H1 (cell line): ENCODE results near the gene SNAPC3. TPM values are rescaled to one million over a fixed set of nuclear protein-coding genes. Genes with fewer than 3 reads are reported as not detected.

Experiments
- CTCF ChIA-PET: fragments of 300-600 bp; sonication (Branson Sonifier 250); formaldehyde crosslinking; loops from one replicate; lab custom pipeline; 2021; ENCODE audit not compliant: partially characterized antibody; lab: Charles Lee
- POLR2A ChIA-PET: fragments of 300-600 bp; sonication (Branson Sonifier 250); formaldehyde crosslinking; loops from one replicate; lab custom pipeline; 2021; ENCODE audit warnings: inconsistent platforms; ENCODE audit not compliant: partially characterized antibody; lab: Charles Lee
- DNase-seq, 2 experiments: peaks; one replicate each; pipeline versions ENCODE4 v3.0.0 to v3.0.0-alpha.2; 2010 to 2022; ENCODE audit warnings: low spot score in 2 of 2, low read depth in 1 of 2, mixed read lengths in 1 of 2
- FAIRE-seq: peaks from 2 replicates; lab custom pipeline; 2011; peaks lifted over from hg19 to GRCh38; lab: Jason Lieb, UNC
- H2AFZ ChIP-seq: 2 replicates; pipeline ENCODE4 v1.8.1; 2012; ENCODE audit warnings: low read length, inconsistent platforms
- H2AK5ac ChIP-seq: 2 replicates; pipeline ENCODE4 v1.6.1; 2013; ENCODE audit warnings: low read depth, low read length
- H2BK120ac ChIP-seq: replicated peaks from 2 replicates; pipeline ENCODE3; 2013; ENCODE audit warnings: low read depth, low read length, inconsistent platforms
- H2BK12ac ChIP-seq: 2 replicates; pipeline ENCODE4 v1.6.1; 2013; ENCODE audit warnings: low read depth, low read length
- H2BK15ac ChIP-seq: 2 replicates; pipeline ENCODE4 v1.6.1; 2013; ENCODE audit warnings: low read length
- H2BK20ac ChIP-seq: 2 replicates; pipeline ENCODE4 v1.6.1; 2013; ENCODE audit warnings: low read length
- H2BK5ac ChIP-seq: 2 replicates; pipeline ENCODE4 v1.6.1; 2013; ENCODE audit warnings: low read depth, low read length
- H3K14ac ChIP-seq: 2 replicates; pipeline ENCODE4 v1.6.1; 2013; ENCODE audit warnings: inconsistent platforms; ENCODE audit not compliant: insufficient read length
- H3K18ac ChIP-seq: 2 replicates; pipeline ENCODE4 v1.6.1; 2013; ENCODE audit warnings: low read length; ENCODE audit errors: extremely low read depth
- H3K23ac ChIP-seq: 2 replicates; pipeline ENCODE4 v1.6.1; 2013; ENCODE audit warnings: inconsistent platforms; ENCODE audit not compliant: insufficient read length
- H3K23me2 ChIP-seq: 2 replicates; pipeline ENCODE4 v1.6.1; 2013; ENCODE audit warnings: low read depth, low read length
- H3K27ac ChIP-seq: 2 replicates; pipeline ENCODE4 v1.6.1; 2011; ENCODE audit warnings: low read depth, low read length, inconsistent platforms
- H3K27me3 ChIP-seq, 4 experiments: replicated peaks in 1 of 4; 1 replicate in 1 of 4; 2 replicates in 3 of 4; pipeline versions ENCODE4 v1.6.1 to v1.8.1; 2011 to 2013; ENCODE audit warnings: low read length in 3 of 4, mild to moderate bottlenecking in 3 of 4, inconsistent platforms in 2 of 4, mixed read lengths in 2 of 4, moderate library complexity in 1 of 4; ENCODE audit not compliant: control insufficient read depth in 3 of 4, insufficient read depth in 3 of 4; ENCODE audit errors: extremely low read depth in 1 of 4
- H3K36me3 ChIP-seq, 4 experiments: 2 replicates each; pipeline versions ENCODE4 v1.6.1 to v1.8.1; 2011 to 2013; ENCODE audit warnings: mild to moderate bottlenecking in 4 of 4, low read length in 3 of 4, moderate library complexity in 2 of 4, control low read depth in 1 of 4, inconsistent platforms in 1 of 4; ENCODE audit not compliant: insufficient read depth in 4 of 4, control insufficient read depth in 2 of 4
- H3K4ac ChIP-seq: replicated peaks from 2 replicates; pipeline ENCODE3; 2013; ENCODE audit warnings: low read length, low read depth, mixed read lengths, inconsistent platforms; ENCODE audit not compliant: insufficient read length
- H3K4me1 ChIP-seq, 4 experiments: replicated peaks in 1 of 4; 1 replicate in 1 of 4; 2 replicates in 3 of 4; pipeline versions ENCODE4 v1.6.1 to v1.8.1; 2011 to 2013; ENCODE audit warnings: low read length in 3 of 4, inconsistent platforms in 2 of 4, mixed read lengths in 1 of 4; ENCODE audit not compliant: insufficient read depth in 4 of 4, control insufficient read depth in 3 of 4
- H3K4me2 ChIP-seq, 2 experiments: 2 replicates each; pipeline versions ENCODE4 v1.6.1 to v1.8.1; 2011 to 2013; ENCODE audit warnings: low read depth in 2 of 2, low read length in 2 of 2, control low read depth in 1 of 2, inconsistent platforms in 1 of 2, mild to moderate bottlenecking in 1 of 2; ENCODE audit not compliant: insufficient read depth in 1 of 2
- H3K4me3 ChIP-seq, 4 experiments: fragments of 200-600, 300-600 bp in 1 of 4; sonication (generic), shearing (Covaris generic), sonication (Bioruptor Twin) in 1 of 4; 2 replicates each; pipeline versions ENCODE4 v1.5.1 to v1.8.1; 2011 to 2016; ENCODE audit warnings: low read length in 4 of 4, low read depth in 3 of 4, control low read depth in 2 of 4, inconsistent platforms in 2 of 4, mild to moderate bottlenecking in 2 of 4, mixed read lengths in 1 of 4, moderate library complexity in 1 of 4; ENCODE audit not compliant: insufficient read depth in 2 of 4; ENCODE audit errors: extremely low read depth in 1 of 4
- H3K56ac ChIP-seq: replicated peaks from 2 replicates; pipeline ENCODE3; 2013; ENCODE audit warnings: low read depth, mild to moderate bottlenecking, mixed read lengths, low read length, inconsistent platforms; ENCODE audit not compliant: insufficient read length
- H3K79me1 ChIP-seq: 2 replicates; pipeline ENCODE4 v1.6.1; 2013; ENCODE audit warnings: low read depth, low read length, control low read depth
- H3K79me2 ChIP-seq, 2 experiments: 2 replicates each; pipeline versions ENCODE4 v1.6.1 to v1.8.1; 2012 to 2013; ENCODE audit warnings: low read length in 2 of 2, mild to moderate bottlenecking in 2 of 2, inconsistent platforms in 1 of 2; ENCODE audit not compliant: insufficient read depth in 2 of 2, control insufficient read depth in 1 of 2
- H3K9ac ChIP-seq, 4 experiments: replicated peaks in 1 of 4; 1 replicate in 1 of 4; 2 replicates in 3 of 4; pipeline versions ENCODE4 v1.6.1 to v1.8.1; 2011 to 2013; ENCODE audit warnings: low read depth in 3 of 4, low read length in 3 of 4, control low read depth in 2 of 4, mild to moderate bottlenecking in 2 of 4, moderate library complexity in 2 of 4, inconsistent platforms in 1 of 4; ENCODE audit errors: extremely low read depth in 1 of 4
- H3K9me3 ChIP-seq, 2 experiments: 2 replicates each; pipeline versions ENCODE4 v1.6.1 to v1.8.1; 2012 to 2013; ENCODE audit warnings: mild to moderate bottlenecking in 2 of 2, moderate library complexity in 2 of 2, control low read depth in 1 of 2, inconsistent platforms in 1 of 2, low read depth in 1 of 2, low read length in 1 of 2, mixed read lengths in 1 of 2; ENCODE audit not compliant: insufficient read depth in 2 of 2
- H4K20me1 ChIP-seq, 2 experiments: replicated peaks in 1 of 2; 2 replicates each; pipeline versions ENCODE3 to v1.8.1; 2011 to 2013; ENCODE audit warnings: inconsistent platforms in 2 of 2, low read length in 2 of 2, mild to moderate bottlenecking in 1 of 2; ENCODE audit not compliant: insufficient read depth in 2 of 2, control insufficient read depth in 1 of 2
- H4K5ac ChIP-seq: 2 replicates; pipeline ENCODE4 v1.6.1; 2013; ENCODE audit warnings: low read length, low read depth, mixed read lengths, inconsistent platforms; ENCODE audit not compliant: insufficient read length
- H4K8ac ChIP-seq: 2 replicates; pipeline ENCODE4 v1.8.0; 2013; ENCODE audit warnings: mild to moderate bottlenecking, moderate library complexity, low read length, inconsistent platforms; ENCODE audit not compliant: insufficient read depth; ENCODE audit errors: extremely low read depth
- H4K91ac ChIP-seq: replicated peaks from 2 replicates; pipeline ENCODE3; 2013; ENCODE audit warnings: low read length, mixed read lengths, inconsistent platforms; ENCODE audit not compliant: insufficient read length
- CTBP2 ChIP-seq: IDR thresholded peaks from 2 replicates; pipeline ENCODE4 v1.7.0; 2011; ENCODE audit warnings: borderline replicate concordance, mild to moderate bottlenecking, moderate library complexity, mixed read lengths, low read length; ENCODE audit not compliant: insufficient read depth, insufficient read length
- GTF2F1 ChIP-seq: IDR thresholded peaks from 2 replicates; pipeline ENCODE4 v1.6.1; 2012; ENCODE audit warnings: low read depth, low read length, improper control_type of control experiment, borderline replicate concordance
- MAX ChIP-seq: IDR thresholded peaks from 2 replicates; pipeline ENCODE4 v1.6.1; 2012; ENCODE audit warnings: inconsistent platforms
- POLR2AphosphoS5 ChIP-seq: IDR thresholded peaks from 2 replicates; pipeline ENCODE4 v1.6.1; 2011; ENCODE audit warnings: low read depth, low read length
- SAP30 ChIP-seq: fragments of 300-600 bp; sonication (generic); IDR thresholded peaks from 2 replicates; pipeline ENCODE4 v1.7.1; 2012; ENCODE audit warnings: low read length, moderate library complexity, mild to moderate bottlenecking, inconsistent platforms; ENCODE audit not compliant: insufficient read depth, insufficient replicate concordance
- SIN3A ChIP-seq, 2 experiments: IDR thresholded peaks in 1 of 2; conservative IDR thresholded peaks in 1 of 2; 2 replicates each; pipeline ENCODE4 v1.6.1; 2011 to 2012; ENCODE audit warnings: low read length in 2 of 2, improper control_type of control experiment in 1 of 2, low read depth in 1 of 2, mild to moderate bottlenecking in 1 of 2
- TAF1 ChIP-seq: IDR thresholded peaks from 2 replicates; pipeline ENCODE4 v1.6.1; 2011; ENCODE audit warnings: mild to moderate bottlenecking, low read depth, low read length
- TCF12 ChIP-seq: IDR thresholded peaks from 2 replicates; pipeline ENCODE4 v1.6.1; 2011; ENCODE audit warnings: low read depth, mild to moderate bottlenecking, low read length
- USF2 ChIP-seq: IDR thresholded peaks from 2 replicates; pipeline ENCODE4 v1.6.1; 2011; ENCODE audit warnings: low read length, improper control_type of control experiment
- WGBS, 2 experiments: shearing (Covaris generic) in 1 of 2; methylation state at CpG; one replicate each; pipeline versions ENCODE4 v1.1.6 to v1.1.7; 2013 to 2015; ENCODE audit warnings: low lambda C conversion rate in 2 of 2, mixed read lengths in 2 of 2, inconsistent platforms in 1 of 2, low coverage in 1 of 2, missing lambda C conversion rate in 1 of 2; ENCODE audit not compliant: insufficient replicate concordance in 2 of 2, insufficient coverage in 1 of 2, insufficient read length in 1 of 2; ENCODE audit errors: extremely low coverage in 1 of 2, missing lambda C conversion rate in 1 of 2; 5-methylcytosine and 5-hydroxymethylcytosine counted together
- polyA plus RNA-seq, 7 experiments: library from polyadenylated mRNA; depleted of rRNA in 3 of 7; stranded (reverse) in 5 of 7; unstranded in 2 of 7; fragments of >200 nt in 5 of 7; fragments of 200-250 nt in 2 of 7; gene quantifications; 1 replicate in 5 of 7; 2 replicates in 1 of 7; 4 replicates in 1 of 7; pipeline versions ENCODE4 v1.2.1 to v1.2.3, GENCODE V29; 2011 to 2013; ENCODE audit warnings: missing spikeins in 2 of 7, mixed read lengths in 2 of 7
- total RNA-seq: library from RNA; stranded (reverse); fragmentation: NEBNext Ultra II Directional; extraction: Animal tissue kit (Norgen Biotek cat#: 25700); gene quantifications from 2 replicates; pipeline ENCODE4 v1.2.1, GENCODE V29; 2021

The SNAPC3 gene
- total and polyA plus RNA-seq, 2 of the 8 experiments (the other 6 are each of a cell fraction or from before 2014, with no cell fraction given), result 11.9 to 25.8 TPM

GRCh38 chr9:15423231-15423985 lies 732 bp downstream of the SNAPC3 start:
- no peak overlapping the region for H3K14ac ChIP-seq
- H3K79me2 ChIP-seq, result peaks cover 10 to 41% of the 10 kb centered on the region in 2 experiments
- ChIA-PET CTCF (interaction anchor here (0.8 to 1.6 kb wide), 3 partner anchors 88 to 213 kb away, joined by 3 to 4 read pairs (median 3); partner anchors contain the start of genes CCDC171 and PSIP1), POLR2A (interaction anchor here (0.8 to 1.9 kb wide), 7 partner anchors 12 to 339 kb away, joined by 3 to 7 read pairs (median 3); partner anchors contain the start of gene PSIP1)
- no peak overlapping the region for H2BK120ac ChIP-seq
- H2BK15ac ChIP-seq, result no peak overlapping the region
- no peak overlapping the region for H2BK20ac ChIP-seq
- 0 out of 2 replicates have a peak, but pooled peaks cover 1% of the 10 kb centered on the region for H3K23me2 ChIP-seq
- peak overlapping the region; percentile 62 to 77 (median 72) for H3K9ac ChIP-seq
- peaks cover 0 to 8% of the 10 kb centered on the region in 2 experiments for H4K20me1 ChIP-seq
- WGBS, 2 experiments, result 18% methylated on average over 18 of the region's 18 CpGs; no CpG with 5 or more reads in 1 of the 2 experiments
- FAIRE-seq (no peak), DNase-seq (no peak)
- peak overlapping the region; percentile 93 for H3K56ac ChIP-seq
- H2AK5ac ChIP-seq, result no peak overlapping the region
- peak overlapping the region; percentile 60; the same call in 1 of the 2 replicates for H3K18ac ChIP-seq
- H3K27me3 ChIP-seq, result no peaks in the 10 kb centered on the region
- peak overlapping the region; percentile 62; the same call in 1 of the 2 replicates for H3K27ac ChIP-seq
- no peak overlapping the region for H4K91ac ChIP-seq
- peaks cover 0 to 3% (median 0%) of the 10 kb centered on the region in 4 experiments; a peak in 4 of 7 replicates for H3K4me1 ChIP-seq
- H3K9me3 ChIP-seq, result no peaks in the 10 kb centered on the region
- no peak overlapping the region for H4K5ac ChIP-seq
- no peak overlapping the region for H3K4ac ChIP-seq
- H3K79me1 ChIP-seq, result no peaks in the 10 kb centered on the region
- H4K8ac ChIP-seq, result no peak overlapping the region
- peak overlapping the region; percentile 75 to 85 for H3K4me2 ChIP-seq
- peaks cover 2 to 23% (median 10%) of the 10 kb centered on the region in 4 experiments; a peak in 5 of 8 replicates for H3K36me3 ChIP-seq
- H3K4me3 ChIP-seq, result peak overlapping the region; percentile 86 to 95 (median 89)
- peak overlapping the region; percentile 88; the same call in 1 of the 2 replicates for H2BK5ac ChIP-seq
- no peak overlapping the region for H2AFZ ChIP-seq
- TF ChIP-seq GTF2F1 (no peak), TCF12 (no peak), SIN3A (conservative IDR thresholded peaks at IDR 0.05 in 1 of 2, IDR thresholded peaks at IDR 0.05 in 1 of 2; ENCODE audit: low read depth in 1 of 2, low read length in 2 of 2) (peak; percentile 56 to 87; a peak in 2 of 4 replicates), USF2 (no peak), MAX (no peak), POLR2AphosphoS5 (no peak), SAP30 (peak; percentile 66), CTBP2 (no peak), TAF1 (no peak)
- H2BK12ac ChIP-seq, result no peak overlapping the region
- H3K23ac ChIP-seq, result no peak overlapping the region
